Neural progenitor cell (in vitro differentiated cells): ENCODE data around the gene MTMR12. TPM values are rescaled to one million over a fixed set of nuclear protein-coding genes. Genes with fewer than 3 reads are reported as not detected.

Source experiments
- DNase-seq: peaks from one replicate; pipeline ENCODE4 v3.0.0-alpha.2; 2016; ENCODE audit warnings: low spot score
- H2AFZ ChIP-seq: fragments of 200-600 bp; sonication (generic); replicated peaks from 2 replicates; pipeline ENCODE4 v1.6.1; 2016; ENCODE audit warnings: antibody characterized with exemption
- H3F3A ChIP-seq: fragments of 200-600 bp; sonication (generic); 2 replicates; pipeline ENCODE4 v1.6.1; 2016; ENCODE audit warnings: antibody characterized with exemption, low read depth
- H3K27ac ChIP-seq: fragments of 200-600 bp; sonication (generic); 2 replicates; pipeline ENCODE4 v1.5.1; 2016; ENCODE audit warnings: mild to moderate bottlenecking
- H3K27me3 ChIP-seq: fragments of 200-600 bp; sonication (generic); 2 replicates; pipeline ENCODE4 v1.6.1; 2016; ENCODE audit warnings: mild to moderate bottlenecking, moderate library complexity
- H3K36me3 ChIP-seq: fragments of 200-600 bp; sonication (generic); 2 replicates; pipeline ENCODE4 v1.5.1; 2016
- H3K4me1 ChIP-seq: fragments of 200-600 bp; sonication (generic); 2 replicates; pipeline ENCODE4 v1.6.1; 2016; ENCODE audit warnings: mixed run types
- H3K4me2 ChIP-seq: fragments of 200-600 bp; sonication (generic); 2 replicates; pipeline ENCODE4 v1.6.1; 2016
- H3K4me3 ChIP-seq: fragments of 200-600 bp; sonication (generic); 2 replicates; pipeline ENCODE4 v1.5.1; 2016
- H3K79me2 ChIP-seq: fragments of 200-600 bp; sonication (generic); 2 replicates; pipeline ENCODE4 v1.6.1; 2016; ENCODE audit warnings: low read depth
- H3K9ac ChIP-seq: fragments of 200-600 bp; sonication (generic); 2 replicates; pipeline ENCODE4 v1.6.1; 2016
- H3K9me3 ChIP-seq: fragments of 200-600 bp; sonication (generic); 2 replicates; pipeline ENCODE4 v1.5.1; 2016; ENCODE audit warnings: low read depth
- H4K20me1 ChIP-seq: fragments of 200-600 bp; sonication (generic); 2 replicates; pipeline ENCODE4 v1.6.1; 2016; ENCODE audit warnings: low read depth
- H3K27ac Mint-ChIP-seq: 3 replicates; pipeline ENCODE4 v1.8.0; 2021; ENCODE audit warnings: mixed read lengths
- H3K27me3 Mint-ChIP-seq: 2 replicates; pipeline ENCODE4 v1.8.0; 2022; ENCODE audit warnings: low read depth, mild to moderate bottlenecking, inconsistent platforms, moderate library complexity, mixed read lengths; ENCODE audit not compliant: insufficient read depth
- H3K36me3 Mint-ChIP-seq: 3 replicates; pipeline ENCODE4 v1.8.0; 2021; ENCODE audit warnings: mixed read lengths
- H3K4me1 Mint-ChIP-seq: 3 replicates; pipeline ENCODE4 v1.8.0; 2021; ENCODE audit warnings: mixed read lengths
- H3K4me3 Mint-ChIP-seq: 3 replicates; pipeline ENCODE4 v1.8.0; 2021; ENCODE audit warnings: mild to moderate bottlenecking, moderate library complexity, mixed read lengths
- H3K9me3 Mint-ChIP-seq: 3 replicates; pipeline ENCODE4 v1.8.0; 2020; ENCODE audit warnings: mixed read lengths
- EZH2 ChIP-seq: fragments of 200-600 bp; sonication (generic); IDR thresholded peaks from 2 replicates; pipeline ENCODE4 v1.6.1; 2017; ENCODE audit warnings: antibody characterized with exemption, mild to moderate bottlenecking, moderate library complexity
- EZH2phosphoT487 ChIP-seq: fragments of 200-600 bp; sonication (generic); IDR thresholded peaks from 2 replicates; pipeline ENCODE4 v1.6.1; 2017; ENCODE audit warnings: antibody characterized with exemption
- total RNA-seq: library from RNA; depleted of rRNA; stranded (reverse); fragments of >200 nt; gene quantifications from 2 replicates; pipeline ENCODE4 v1.2.3, GENCODE V29; 2015; ENCODE audit warnings: low replicate concordance
- TF ChIP-seq, protein P1 (sequence below): fragments of 200-600 bp; sonication (generic); IDR thresholded peaks from 2 replicates; pipeline ENCODE4 v1.5.1; 2017; ENCODE audit warnings: antibody characterized with exemption, mild to moderate bottlenecking

The MTMR12 gene
- total RNA-seq, 1 donor from 2014 or later, result 22.0 TPM

GRCh38 chr5:32245742-32246141 is 67.0 kb downstream of the MTMR12 start:
- H3K4me3 ChIP-seq, result no peak overlapping the region
- no peak overlapping the region for H3K9ac ChIP-seq
- no peaks in the 10 kb centered on the region for H3F3A ChIP-seq
- H3K4me3 Mint-ChIP-seq, result no peak overlapping the region
- H4K20me1 ChIP-seq, result no peaks in the 10 kb centered on the region
- no peaks in the 10 kb centered on the region for H3K27me3 ChIP-seq
- H3K79me2 ChIP-seq, result no peaks in the 10 kb centered on the region
- peaks cover 4% of the 10 kb centered on the region for H3K36me3 ChIP-seq
- no peaks in the 10 kb centered on the region for H3K9me3 ChIP-seq
- no peak for DNase-seq
- H3K27ac Mint-ChIP-seq, result no peak overlapping the region
- H3K36me3 Mint-ChIP-seq, result peaks cover 62% of the 10 kb centered on the region
- no peaks in the 10 kb centered on the region for H3K4me1 ChIP-seq
- TF ChIP-seq, protein P1, sequence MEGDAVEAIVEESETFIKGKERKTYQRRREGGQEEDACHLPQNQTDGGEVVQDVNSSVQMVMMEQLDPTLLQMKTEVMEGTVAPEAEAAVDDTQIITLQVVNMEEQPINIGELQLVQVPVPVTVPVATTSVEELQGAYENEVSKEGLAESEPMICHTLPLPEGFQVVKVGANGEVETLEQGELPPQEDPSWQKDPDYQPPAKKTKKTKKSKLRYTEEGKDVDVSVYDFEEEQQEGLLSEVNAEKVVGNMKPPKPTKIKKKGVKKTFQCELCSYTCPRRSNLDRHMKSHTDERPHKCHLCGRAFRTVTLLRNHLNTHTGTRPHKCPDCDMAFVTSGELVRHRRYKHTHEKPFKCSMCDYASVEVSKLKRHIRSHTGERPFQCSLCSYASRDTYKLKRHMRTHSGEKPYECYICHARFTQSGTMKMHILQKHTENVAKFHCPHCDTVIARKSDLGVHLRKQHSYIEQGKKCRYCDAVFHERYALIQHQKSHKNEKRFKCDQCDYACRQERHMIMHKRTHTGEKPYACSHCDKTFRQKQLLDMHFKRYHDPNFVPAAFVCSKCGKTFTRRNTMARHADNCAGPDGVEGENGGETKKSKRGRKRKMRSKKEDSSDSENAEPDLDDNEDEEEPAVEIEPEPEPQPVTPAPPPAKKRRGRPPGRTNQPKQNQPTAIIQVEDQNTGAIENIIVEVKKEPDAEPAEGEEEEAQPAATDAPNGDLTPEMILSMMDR, result no peak
- no peak for TF ChIP-seq EZH2
- TF ChIP-seq EZH2phosphoT487, result no peak
- H3K27ac ChIP-seq, result no peak overlapping the region
- no peak overlapping the region for H2AFZ ChIP-seq
- no peaks in the 10 kb centered on the region for H3K9me3 Mint-ChIP-seq
- peaks cover 14% of the 10 kb centered on the region for H3K4me1 Mint-ChIP-seq
- no peak overlapping the region for H3K4me2 ChIP-seq
- no peaks in the 10 kb centered on the region for H3K27me3 Mint-ChIP-seq

DNA sequence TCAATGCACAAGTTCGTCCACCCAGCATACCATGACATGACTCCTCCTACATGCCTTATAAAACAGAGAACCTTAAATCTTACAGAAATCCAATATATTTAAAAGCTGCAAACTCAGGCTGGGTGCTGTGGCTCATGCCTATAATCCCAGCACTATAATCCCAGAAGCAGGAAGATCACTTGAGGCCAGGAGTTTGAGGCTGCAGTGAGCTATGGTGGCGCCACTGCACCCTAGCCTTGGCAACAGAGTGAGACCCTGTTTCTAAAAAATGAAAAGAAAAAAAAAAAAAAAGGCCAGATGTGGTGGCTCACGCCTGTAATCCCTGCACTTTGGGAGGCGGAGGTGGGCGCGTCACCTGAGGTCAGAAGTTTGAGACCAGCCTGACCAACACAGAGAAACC is 68.7 kb downstream of the MTMR12 start:
- H3K27me3 ChIP-seq, result no peaks in the 10 kb centered on the region
- no peaks in the 10 kb centered on the region for H4K20me1 ChIP-seq
- H3K27ac ChIP-seq, result no peak overlapping the region
- no peak overlapping the region for H3K9ac ChIP-seq
- H3K79me2 ChIP-seq, result no peaks in the 10 kb centered on the region
- DNase-seq, result no peak
- Mint-ChIP-seq H3K4me3 (no peak overlapping the region), H3K27ac (no peak overlapping the region), H3K9me3 (no peaks in the 10 kb centered on the region), H3K4me1 (peaks cover 12% of the 10 kb centered on the region), H3K36me3 (peaks cover 55% of the 10 kb centered on the region), H3K27me3 (no peaks in the 10 kb centered on the region)
- TF ChIP-seq EZH2 (no peak), EZH2phosphoT487 (no peak)
- TF ChIP-seq, protein P1, result no peak
- no peak overlapping the region for H3K4me3 ChIP-seq
- H3K4me1 ChIP-seq, result no peaks in the 10 kb centered on the region
- no peaks in the 10 kb centered on the region for H3K9me3 ChIP-seq
- no peak overlapping the region for H2AFZ ChIP-seq
- H3K36me3 ChIP-seq, result peaks cover 4% of the 10 kb centered on the region
- no peaks in the 10 kb centered on the region for H3F3A ChIP-seq
- no peak overlapping the region for H3K4me2 ChIP-seq

- Histone ChIP-seq H3K36me3 (no peaks in the 10 kb centered on the region), H3K9me3 (no peaks in the 10 kb centered on the region), H3K27me3 (no peaks in the 10 kb centered on the region), H3K4me2 (no peak overlapping the region), H3K4me3 (no peak overlapping the region), H3F3A (no peaks in the 10 kb centered on the region), H3K4me1 (no peaks in the 10 kb centered on the region), H4K20me1 (no peaks in the 10 kb centered on the region), H2AFZ (no peak overlapping the region), H3K27ac (no peak overlapping the region), H3K79me2 (no peaks in the 10 kb centered on the region), H3K9ac (no peak overlapping the region)
- no peaks in the 10 kb centered on the region for H3K9me3 Mint-ChIP-seq
- peaks cover 12% of the 10 kb centered on the region for H3K4me1 Mint-ChIP-seq
- H3K27ac Mint-ChIP-seq, result no peak overlapping the region
- no peaks in the 10 kb centered on the region for H3K27me3 Mint-ChIP-seq
- DNase-seq, result no peak
- no peak overlapping the region for H3K4me3 Mint-ChIP-seq
- peaks cover 40% of the 10 kb centered on the region for H3K36me3 Mint-ChIP-seq
- TF ChIP-seq, protein P1, result no peak
These were observed 71.5 kb downstream of the MTMR12 start for GRCh38 chr5:32241034-32241783.
